ENCODE data around the gene IFNLR1. TPM values are rescaled to one million over a fixed set of nuclear protein-coding genes. Genes with fewer than 3 reads are reported as not detected.

The IFNLR1 gene
- total RNA-seq, 2 experiments from 2014 or later = 29.4 to 30.5 TPM

DNA sequence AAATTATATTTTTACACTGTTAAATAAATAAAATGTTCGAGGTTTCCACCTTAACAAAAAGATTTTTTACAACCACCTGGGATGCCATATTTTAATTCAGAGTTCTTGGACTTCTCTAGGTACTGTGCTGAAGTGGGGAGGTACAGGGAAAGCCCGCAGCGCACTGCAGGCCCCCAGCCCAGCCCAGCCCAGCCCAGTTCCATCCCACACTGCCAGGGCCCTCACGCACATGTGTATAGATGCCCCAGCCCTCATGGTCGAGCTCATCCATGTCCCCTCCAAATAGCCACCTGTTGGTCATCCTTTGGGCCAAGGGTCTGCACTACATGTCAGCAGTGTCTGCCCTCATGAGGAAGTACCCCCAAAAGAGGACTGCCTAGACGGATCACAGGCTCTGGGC lies 63.5 kb downstream of the IFNLR1 start:
- no peak overlapping the region for H3K4me2 ChIP-seq (ENCODE audit: low read length)
- H4K20me1 ChIP-seq (ENCODE audit: insufficient read depth, low read length) = no peaks in the 10 kb centered on the region
- H3K4me1 ChIP-seq (ENCODE audit: insufficient read depth, low read length, poor library complexity, severe bottlenecking) = no peaks in the 10 kb centered on the region
- DNase-seq (ENCODE audit: low spot score) = no peak
- H3K9me2 ChIP-seq (ENCODE audit: insufficient read depth, low read length) = no peaks in the 10 kb centered on the region
- no peaks in the 10 kb centered on the region for H3K79me2 ChIP-seq (ENCODE audit: insufficient read depth, low read depth, low read length)
- intact Hi-C loops (cut with micrococcal nuclease; ENCODE audit: unreplicated experiment) = no loop called here
- POLR2A ChIA-PET = no interaction called here
- no peak overlapping the region for H2AFZ ChIP-seq (ENCODE audit: low read length)
- no peaks in the 10 kb centered on the region for H3K36me3 ChIP-seq (ENCODE audit: insufficient read depth, low read length)
- no peak overlapping the region for H3K4me3 ChIP-seq (ENCODE audit: low read depth, low read length, poor library complexity, severe bottlenecking)
- no peaks in the 10 kb centered on the region for H3K9me3 ChIP-seq (ENCODE audit: low read length)
- no TSS peak for BruUV-seq (replicated peaks)
- no peak overlapping the region for H3K27ac ChIP-seq (ENCODE audit: low read depth, low read length, poor library complexity, severe bottlenecking)
- CTCF ChIA-PET (ENCODE audit: unreplicated experiment) = no interaction called here
- TF ChIP-seq EZH2phosphoT487 (IDR thresholded peaks at IDR 0.05; ENCODE audit: borderline replicate concordance, low read depth, low read length) (no peak), CTCF (conservative IDR thresholded peaks at IDR 0.05; ENCODE audit: low read length) (no peak)

DNA sequence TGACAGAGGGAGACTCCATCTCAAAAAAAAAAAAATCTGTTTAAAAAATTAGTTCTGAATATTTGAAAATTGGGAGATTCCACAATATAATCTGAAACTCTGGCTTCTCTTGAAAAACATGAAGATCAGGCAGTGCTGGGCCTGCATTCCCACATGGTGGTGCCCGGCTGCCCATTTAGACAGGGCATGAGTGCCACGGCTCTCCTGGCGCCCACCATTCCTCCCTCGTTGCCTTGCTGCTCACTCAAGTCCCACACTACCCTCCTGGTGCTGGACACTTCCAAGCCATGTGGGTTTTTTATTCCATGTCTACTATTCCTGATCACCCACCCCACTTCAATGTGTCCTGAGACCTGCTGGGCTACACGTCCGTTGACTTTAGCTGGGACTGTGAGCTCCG lies 64.3 kb downstream of the IFNLR1 start:
- ChIA-PET POLR2A (no interaction called here), CTCF (ENCODE audit: unreplicated experiment) (no interaction called here)
- no peaks in the 10 kb centered on the region for H3K36me3 ChIP-seq (ENCODE audit: insufficient read depth, low read length)
- no peak overlapping the region for H2AFZ ChIP-seq (ENCODE audit: low read length)
- no peak for DNase-seq (ENCODE audit: low spot score)
- H3K9me3 ChIP-seq (ENCODE audit: low read length) = no peaks in the 10 kb centered on the region
- no peaks in the 10 kb centered on the region for H3K9me2 ChIP-seq (ENCODE audit: insufficient read depth, low read length)
- H3K4me2 ChIP-seq (ENCODE audit: low read length) = no peak overlapping the region
- no peaks in the 10 kb centered on the region for H3K4me1 ChIP-seq (ENCODE audit: insufficient read depth, low read length, poor library complexity, severe bottlenecking)
- no peak overlapping the region for H3K27ac ChIP-seq (ENCODE audit: low read depth, low read length, poor library complexity, severe bottlenecking)
- no peaks in the 10 kb centered on the region for H4K20me1 ChIP-seq (ENCODE audit: insufficient read depth, low read length)
- H3K79me2 ChIP-seq (ENCODE audit: insufficient read depth, low read depth, low read length) = no peaks in the 10 kb centered on the region
- no TSS peak for BruUV-seq (replicated peaks)
- intact Hi-C loops (cut with micrococcal nuclease; ENCODE audit: unreplicated experiment) = no loop called here
- TF ChIP-seq EZH2phosphoT487 (IDR thresholded peaks at IDR 0.05; ENCODE audit: borderline replicate concordance, low read depth, low read length) (no peak), CTCF (conservative IDR thresholded peaks at IDR 0.05; ENCODE audit: low read length) (no peak)
- no peak overlapping the region for H3K4me3 ChIP-seq (ENCODE audit: low read depth, low read length, poor library complexity, severe bottlenecking)

GRCh38 chr1:24121406-24121805 lies 65.7 kb downstream of the IFNLR1 start:
- Histone ChIP-seq H3K9me3 (ENCODE audit: low read length) (no peaks in the 10 kb centered on the region), H3K79me2 (ENCODE audit: insufficient read depth, low read depth, low read length) (no peaks in the 10 kb centered on the region), H3K4me1 (ENCODE audit: insufficient read depth, low read length, poor library complexity, severe bottlenecking) (no peaks in the 10 kb centered on the region), H4K20me1 (ENCODE audit: insufficient read depth, low read length) (no peaks in the 10 kb centered on the region), H3K27ac (ENCODE audit: low read depth, low read length, poor library complexity, severe bottlenecking) (no peak overlapping the region), H2AFZ (ENCODE audit: low read length) (no peak overlapping the region), H3K36me3 (ENCODE audit: insufficient read depth, low read length) (no peaks in the 10 kb centered on the region), H3K4me3 (ENCODE audit: low read depth, low read length, poor library complexity, severe bottlenecking) (no peak overlapping the region), H3K4me2 (ENCODE audit: low read length) (no peak overlapping the region), H3K9me2 (ENCODE audit: insufficient read depth, low read length) (no peaks in the 10 kb centered on the region)
- ChIA-PET POLR2A (interaction anchor here (1.2 kb wide), 1 partner anchor 9 kb away, joined by 3 read pairs; no protein-coding TSS in a partner anchor), CTCF (ENCODE audit: unreplicated experiment) (no interaction called here)
- no TSS peak for BruUV-seq (replicated peaks)
- DNase-seq (ENCODE audit: low spot score) = no peak
- TF ChIP-seq EZH2phosphoT487 (IDR thresholded peaks at IDR 0.05; ENCODE audit: borderline replicate concordance, low read depth, low read length) (no peak), CTCF (conservative IDR thresholded peaks at IDR 0.05; ENCODE audit: low read length) (no peak)
- intact Hi-C loops (cut with micrococcal nuclease; ENCODE audit: unreplicated experiment) = no loop called here

All from OCI-LY7 (cell line).